ENCODE measurements around the gene ARIH1. TPM values are rescaled to one million over a fixed set of nuclear protein-coding genes. Genes with fewer than 3 reads are reported as not detected.

Gene ARIH1
- total and polyA plus RNA-seq, 2 donors (not counting 1 experiment from before 2014, with no cell fraction given), result 27.9 to 199 TPM

GRCh38 chr15:72486144-72486543 lies 12.0 kb downstream of the ARIH1 start:
- DNase-seq, result no peak
- peaks cover 100% of the 10 kb centered on the region for H3K79me2 ChIP-seq (ENCODE audit: control insufficient read depth, insufficient read depth, low read length)
- CTCF ChIA-PET, result interaction anchor here (1.6 kb wide), 1 partner anchor 113 kb away, joined by 4 read pairs; no protein-coding TSS in a partner anchor
- Mint-ChIP-seq H3K4me3 (no peak overlapping the region), H3K27ac (no peak overlapping the region), H3K4me1 (peaks cover 58% of the 10 kb centered on the region), H3K9me3 (ENCODE audit: insufficient read depth) (no peaks in the 10 kb centered on the region), H3K27me3 (no peaks in the 10 kb centered on the region)
- H3K27ac ChIP-seq (ENCODE audit: low read length in 2 of 2), result no peak overlapping the region
- no peaks in the 10 kb centered on the region for H3K9me3 ChIP-seq (ENCODE audit: control extremely low read depth in 1 of 3, control insufficient read depth in 2 of 3, insufficient read depth in 1 of 3, low read length in 2 of 3)
- H3K4me1 ChIP-seq (ENCODE audit: control insufficient read depth in 2 of 2, insufficient read depth in 2 of 2, low read length in 2 of 2), result peaks cover 18% of the 10 kb centered on the region in 2 donors
- no peak overlapping the region for H3K4me3 ChIP-seq (ENCODE audit: control extremely low read depth in 1 of 5, extremely low read depth in 1 of 5, insufficient read depth in 1 of 5, low read depth in 2 of 5, low read length in 4 of 5)
- POLR2A ChIA-PET, result no interaction called here
- no CpG with 5 or more reads among the region's 3 CpGs for WGBS (ENCODE audit: insufficient coverage)
- H3K9ac ChIP-seq (ENCODE audit: low read length), result no peak overlapping the region
- H2AFZ ChIP-seq (ENCODE audit: insufficient read depth, low read depth, low read length, poor library complexity, severe bottlenecking), result no peak overlapping the region
- intact Hi-C loops (cut with micrococcal nuclease), result no loop called here
- H3K4me2 ChIP-seq (replicated peaks; ENCODE audit: low read depth, low read length, poor library complexity, severe bottlenecking), result no peak overlapping the region
- TF ChIP-seq CTCF (IDR thresholded peaks at IDR 0.05) (no peak), EZH2 (IDR thresholded peaks at IDR 0.05; ENCODE audit: borderline replicate concordance, insufficient read depth, low read depth, low read length, poor library complexity, severe bottlenecking) (no peak)
- H3K36me3 ChIP-seq (replicated peaks in 1 of 2; ENCODE audit: control extremely low read depth in 1 of 2, control insufficient read depth in 1 of 2, extremely low read depth in 1 of 2, insufficient read depth in 2 of 2, low read length in 1 of 2), result peaks cover 1 to 5% of the 10 kb centered on the region in 2 experiments
- ATAC-seq (ENCODE audit: low read depth), result no peak
- H3K27me3 ChIP-seq (replicated peaks in 1 of 4; ENCODE audit: control extremely low read depth in 1 of 4, control insufficient read depth in 3 of 4, insufficient read depth in 4 of 4, low read length in 3 of 4), result no peaks in the 10 kb centered on the region
- H4K20me1 ChIP-seq (ENCODE audit: control insufficient read depth, insufficient read depth, low read length, poor library complexity, severe bottlenecking), result peaks cover 99% of the 10 kb centered on the region

- Mint-ChIP-seq H3K4me3 (no peak overlapping the region), H3K27me3 (no peaks in the 10 kb centered on the region), H3K4me1 (peaks cover 59% of the 10 kb centered on the region), H3K9me3 (ENCODE audit: insufficient read depth) (no peaks in the 10 kb centered on the region), H3K27ac (no peak overlapping the region)
- Histone ChIP-seq H3K9me3 (ENCODE audit: control extremely low read depth in 1 of 3, control insufficient read depth in 2 of 3, insufficient read depth in 1 of 3, low read length in 2 of 3) (no peaks in the 10 kb centered on the region), H3K36me3 (replicated peaks in 1 of 2; ENCODE audit: control extremely low read depth in 1 of 2, control insufficient read depth in 1 of 2, extremely low read depth in 1 of 2, insufficient read depth in 2 of 2, low read length in 1 of 2) (peaks cover 0 to 2% of the 10 kb centered on the region in 2 experiments), H3K4me2 (replicated peaks; ENCODE audit: low read depth, low read length, poor library complexity, severe bottlenecking) (no peak overlapping the region), H2AFZ (ENCODE audit: insufficient read depth, low read depth, low read length, poor library complexity, severe bottlenecking) (no peak overlapping the region), H3K27me3 (replicated peaks in 1 of 4; ENCODE audit: control extremely low read depth in 1 of 4, control insufficient read depth in 3 of 4, insufficient read depth in 4 of 4, low read length in 3 of 4) (no peaks in the 10 kb centered on the region), H3K9ac (ENCODE audit: low read length) (no peak overlapping the region), H3K79me2 (ENCODE audit: control insufficient read depth, insufficient read depth, low read length) (peaks cover 100% of the 10 kb centered on the region), H3K4me3 (ENCODE audit: control extremely low read depth in 1 of 5, extremely low read depth in 1 of 5, insufficient read depth in 1 of 5, low read depth in 2 of 5, low read length in 4 of 5) (no peak overlapping the region), H3K27ac (ENCODE audit: low read length in 2 of 2) (no peak overlapping the region), H3K4me1 (ENCODE audit: control insufficient read depth in 2 of 2, insufficient read depth in 2 of 2, low read length in 2 of 2) (peaks cover 14 to 16% of the 10 kb centered on the region in 2 donors), H4K20me1 (ENCODE audit: control insufficient read depth, insufficient read depth, low read length, poor library complexity, severe bottlenecking) (peaks cover 98% of the 10 kb centered on the region)
- TF ChIP-seq EZH2 (IDR thresholded peaks at IDR 0.05; ENCODE audit: borderline replicate concordance, insufficient read depth, low read depth, low read length, poor library complexity, severe bottlenecking) (no peak), CTCF (IDR thresholded peaks at IDR 0.05) (no peak)
- ChIA-PET POLR2A (no interaction called here), CTCF (no interaction called here)
- WGBS (ENCODE audit: insufficient coverage), result no CpG with 5 or more reads among the region's 1 CpG
- intact Hi-C loops (cut with micrococcal nuclease), result no loop called here
- ATAC-seq (ENCODE audit: low read depth), result no peak
- DNase-seq, result no peak
These were observed 13.1 kb downstream of the ARIH1 start for GRCh38 chr15:72487070-72487797.

Data from B cell (primary cell).